HG03135 (cell line): ENCODE measurements around the gene F2RL2.

Source experiments
- ATAC-seq: cut with Tn5 transposase; IDR thresholded peaks from one replicate; pipeline ENCODE4 v1.9.1; 2021; ENCODE audit warnings: mild to moderate bottlenecking, moderate library complexity; ENCODE audit not compliant: unreplicated experiment

Gene F2RL2

DNA sequence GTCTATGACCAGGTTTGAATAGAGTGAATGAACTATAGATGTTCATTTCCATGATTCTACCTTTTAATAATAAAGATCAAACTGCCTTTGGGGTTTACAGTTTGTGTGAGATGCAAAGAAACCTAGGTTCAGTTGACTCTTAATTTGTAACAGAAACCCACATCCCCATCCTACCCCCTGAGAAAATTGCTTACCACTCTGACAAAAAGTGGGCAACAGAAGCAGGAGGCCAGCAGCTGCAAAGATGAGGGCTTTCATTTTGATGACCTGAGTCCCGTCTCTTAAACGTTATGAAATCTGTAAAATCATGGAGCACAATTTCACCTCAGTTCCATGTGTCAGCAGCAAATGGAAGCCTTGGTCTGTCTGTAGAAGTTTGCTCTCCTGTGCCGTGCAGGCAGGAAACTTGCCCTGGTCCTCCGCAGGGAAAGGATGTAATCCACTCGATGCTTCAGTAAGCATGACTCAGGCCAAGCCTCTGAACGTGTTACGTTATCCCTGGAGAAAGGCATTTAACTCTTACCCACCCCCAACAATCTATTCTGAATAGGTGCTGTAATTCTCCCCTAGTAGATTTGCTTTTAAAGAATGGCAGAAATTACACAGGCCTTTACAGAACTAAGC, at the start of gene F2RL2:
Gene F2RL2, minus strand, starts transcription at position 431 of the 624 bp plus-strand sequence. Its CDS starts 173 bp downstream, at position 258.
- no peak for ATAC-seq

- ATAC-seq = no peak
These were observed 49.0 kb upstream of the F2RL2 start for GRCh38 chr5:76672242-76672641.

GRCh38 chr5:76670508-76670907, 47.3 kb upstream of the F2RL2 start:
- no peak for ATAC-seq

GRCh38 chr5:76669245-76669644, 46.0 kb upstream of the F2RL2 start:
- ATAC-seq = no peak

GRCh38 chr5:76667495-76667894, 44.3 kb upstream of the F2RL2 start:
- no peak for ATAC-seq

GRCh38 chr5:76664079-76664478, 40.9 kb upstream of the F2RL2 start:
- ATAC-seq = peak; percentile 70

- no peak for ATAC-seq
These were observed 40.4 kb upstream of the F2RL2 start for GRCh38 chr5:76663573-76663972.

GRCh38 chr5:76662521-76662920, 39.3 kb upstream of the F2RL2 start:
- no peak for ATAC-seq

DNA sequence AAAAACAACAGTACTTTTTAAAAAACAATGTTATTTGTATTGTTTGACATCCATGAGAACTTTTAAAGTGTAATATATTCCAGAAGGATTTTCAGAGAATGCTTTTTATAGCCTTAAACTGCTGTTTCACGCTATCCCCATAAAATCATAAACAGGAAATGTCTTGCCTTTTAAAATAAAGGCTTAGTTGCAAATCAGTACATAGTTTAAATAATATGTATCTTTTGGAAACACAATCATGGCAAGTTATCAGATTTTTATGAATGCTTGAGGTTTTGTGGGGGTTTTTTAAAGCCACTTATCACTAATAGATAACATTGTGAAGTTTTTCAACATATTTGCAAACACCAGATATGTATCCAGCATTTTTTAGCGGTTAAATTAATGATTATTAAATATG, 37.2 kb upstream of the F2RL2 start:
- ATAC-seq = no peak

- no peak for ATAC-seq
These were observed 34.6 kb upstream of the F2RL2 start for GRCh38 chr5:76657683-76658311.

DNA sequence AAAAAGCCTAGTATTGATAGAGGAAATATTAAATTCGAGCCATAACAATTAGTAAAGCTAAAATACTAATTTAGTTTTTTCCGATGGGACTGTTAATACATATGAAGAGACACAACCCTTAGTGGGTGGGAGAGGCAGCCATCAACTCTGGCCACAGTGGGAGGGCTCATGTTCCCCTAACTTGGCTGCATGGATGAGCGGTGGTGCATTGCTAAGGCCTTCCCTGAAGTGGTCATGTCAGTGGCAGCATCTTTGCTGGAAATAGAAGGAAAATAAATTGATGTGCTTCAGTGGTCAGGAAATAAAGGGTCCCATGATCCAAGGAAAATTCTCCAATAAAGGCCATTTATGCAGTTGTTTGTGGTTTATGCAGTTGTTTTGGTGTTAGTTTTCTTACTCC, 33.9 kb upstream of the F2RL2 start:
- ATAC-seq = no peak

GRCh38 chr5:76652809-76653414, 29.7 kb upstream of the F2RL2 start:
- no peak for ATAC-seq

- ATAC-seq = no peak
These were observed 25.9 kb upstream of the F2RL2 start for GRCh38 chr5:76649140-76649539.

- no peak for ATAC-seq
These were observed 20.2 kb upstream of the F2RL2 start for GRCh38 chr5:76643371-76643770.

DNA sequence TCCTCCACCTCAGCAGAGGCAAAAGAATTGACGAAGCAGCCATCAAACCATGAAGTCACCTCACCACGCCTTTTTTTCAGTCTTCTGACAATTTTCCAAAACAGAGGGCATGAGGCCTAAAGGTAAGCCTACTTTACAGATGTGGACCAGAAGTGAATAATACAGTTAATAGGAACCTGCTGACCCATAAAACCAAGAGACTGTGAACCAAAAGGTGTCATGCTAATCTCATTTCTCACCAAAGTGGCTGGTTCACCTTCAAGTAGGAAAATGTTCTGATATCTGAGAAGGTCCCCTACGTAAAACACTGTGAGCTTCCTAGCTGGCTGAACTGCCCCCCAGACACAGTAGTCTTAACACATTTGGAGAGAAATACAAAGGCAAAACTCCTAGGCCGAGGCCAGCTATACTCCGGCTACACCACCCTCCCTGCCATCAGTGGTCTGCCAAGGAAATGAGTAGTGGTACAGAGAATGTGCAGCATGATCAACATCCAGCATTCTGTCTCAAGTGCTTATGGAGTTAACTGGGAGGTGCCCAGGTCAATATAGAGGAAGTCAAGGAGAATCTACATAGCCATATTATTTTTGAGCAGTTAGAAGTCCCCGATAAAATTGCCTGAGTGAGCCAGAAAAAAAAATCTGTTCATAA, 19.3 kb upstream of the F2RL2 start:
- no peak for ATAC-seq

DNA sequence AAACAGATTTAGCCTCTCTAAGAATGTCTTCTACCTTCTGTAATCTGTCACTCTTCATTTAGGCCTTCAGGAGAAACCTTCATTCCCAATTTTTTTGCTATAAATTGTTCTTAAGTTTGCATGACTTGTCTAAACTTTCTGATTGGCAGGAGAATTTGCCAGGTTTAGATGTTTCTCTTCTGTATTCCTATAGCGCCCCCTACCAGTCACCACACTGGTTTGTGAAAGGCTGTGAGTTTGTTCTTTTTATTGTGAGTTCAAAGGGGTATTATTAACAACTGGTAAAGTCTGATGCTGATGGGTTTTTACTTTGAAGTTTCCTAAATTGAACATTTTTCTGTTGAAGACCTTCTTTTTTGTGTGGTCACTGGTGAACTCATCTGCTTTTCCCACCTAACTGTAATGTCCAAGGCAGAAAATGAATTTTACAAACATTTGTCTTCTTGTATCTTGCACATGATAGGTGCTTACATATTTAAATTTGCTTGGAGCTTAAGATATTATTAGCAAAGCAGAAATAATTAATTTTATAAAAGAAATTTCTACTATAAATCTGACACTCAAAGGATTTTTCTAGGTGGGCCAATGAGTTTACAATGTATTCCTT, 18.4 kb upstream of the F2RL2 start:
- no peak for ATAC-seq

DNA sequence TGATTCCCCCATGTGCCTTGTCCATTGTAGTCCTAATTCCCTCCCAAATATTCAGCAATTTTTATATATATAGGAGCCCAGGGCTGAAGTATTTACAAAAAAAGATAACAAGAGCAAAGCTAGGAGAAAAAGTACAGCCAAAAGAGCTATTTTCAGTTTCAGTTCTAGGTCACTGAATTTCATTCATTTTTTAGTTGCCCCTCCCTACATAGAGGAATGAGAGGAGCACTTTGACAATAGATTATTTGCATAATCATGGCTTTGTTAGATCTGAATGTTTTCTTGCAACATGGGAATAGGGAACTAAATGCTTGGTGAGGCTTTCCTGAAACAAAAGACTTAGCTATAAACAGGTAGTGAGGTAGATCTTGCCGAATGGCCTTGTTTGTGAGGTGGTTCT, 15.3 kb upstream of the F2RL2 start:
- no peak for ATAC-seq

GRCh38 chr5:76637490-76637889, 14.3 kb upstream of the F2RL2 start:
- ATAC-seq = no peak

- ATAC-seq = no peak
These were observed 11.5 kb upstream of the F2RL2 start for GRCh38 chr5:76634661-76635060.

DNA sequence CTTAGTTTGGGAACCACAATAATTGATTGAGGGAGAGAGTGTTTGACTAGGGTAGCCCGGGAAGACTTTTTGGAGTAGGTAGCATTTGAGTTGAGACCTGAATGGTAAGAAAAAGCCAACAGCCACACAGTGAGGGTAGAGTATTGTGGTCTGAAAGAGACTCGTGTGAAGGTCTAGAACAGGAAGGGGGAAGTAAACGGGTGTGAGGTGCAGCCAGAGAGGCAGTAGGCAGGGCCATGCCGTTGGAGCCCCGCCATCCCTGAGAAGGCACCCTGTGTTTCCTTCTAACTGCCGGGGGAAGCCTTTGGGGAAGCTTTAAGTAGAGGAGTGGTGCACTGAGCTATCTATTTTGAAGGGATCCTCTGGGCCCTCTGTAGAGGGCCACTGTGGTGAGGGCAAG, 3.5 kb upstream of the F2RL2 start:
- ATAC-seq = no peak

GRCh38 chr5:76625087-76625815, 2.0 kb upstream of the F2RL2 start:
- ATAC-seq = no peak
